NCI-H2107 (cell line): ENCODE data around the gene SLC1A4.
"Not testable (repeated sequence)": the region's sequence is repeated elsewhere in the genome, so short reads cannot be mapped to it uniquely, and the experiment has no call there.

Experiments
- DNase-seq: peaks from one replicate; lab custom pipeline; 2025; lab: John Stamatoyannopoulos, UW

SLC1A4 gene

GRCh38 chr2:64989126-64989981 lies at the start of gene SLC1A4:
Gene SLC1A4, plus strand, starts transcription at chr2:64989399. Its CDS starts 245 bp downstream, at chr2:64989644.
- DNase-seq, result peak; percentile 79

DNA sequence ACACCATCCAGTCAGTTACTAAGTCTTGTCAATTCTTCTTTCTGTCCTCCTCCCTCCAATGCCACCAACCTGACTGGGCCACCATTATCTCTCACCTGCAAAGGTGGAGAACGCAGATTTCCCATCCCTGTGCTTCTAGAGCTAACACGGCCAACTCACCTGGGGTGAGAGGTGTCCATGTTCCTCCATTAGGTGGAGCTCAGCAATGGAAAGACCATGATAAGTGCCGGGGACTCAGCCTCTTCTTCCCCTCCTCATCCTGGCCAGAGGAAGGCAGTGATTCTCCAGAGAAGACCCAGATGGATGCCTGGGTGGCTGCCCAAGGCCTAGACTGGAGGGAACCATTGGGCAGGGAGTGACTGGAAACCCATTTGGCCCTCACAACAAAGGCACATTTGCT lies 48.1 kb upstream of the SLC1A4 start:
- DNase-seq, result no peak

DNA sequence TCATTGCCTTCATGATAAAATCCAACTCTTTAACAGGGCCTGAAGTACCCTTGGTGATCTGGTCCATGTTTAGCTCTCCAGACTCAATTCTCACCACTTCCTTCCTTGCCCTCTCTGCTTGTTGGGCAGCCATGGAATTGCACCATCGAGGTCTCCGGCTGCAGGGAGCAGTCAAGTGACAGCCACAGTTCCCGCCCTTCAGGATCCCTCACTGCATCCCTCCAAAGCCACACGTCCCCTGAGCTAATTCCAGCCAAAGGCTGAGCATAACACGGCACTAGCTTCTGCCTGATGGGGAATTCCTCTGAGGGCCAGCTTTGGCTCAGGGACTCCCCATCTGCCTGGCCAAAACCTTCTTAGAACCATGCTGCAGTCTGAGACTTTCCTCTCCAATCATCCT lies 47.4 kb upstream of the SLC1A4 start:
- DNase-seq, result no peak

- DNase-seq, result no peak
These were observed 46.5 kb upstream of the SLC1A4 start for GRCh38 chr2:64942693-64943092.

GRCh38 chr2:64943387-64944150 lies 45.6 kb upstream of the SLC1A4 start:
- DNase-seq, result no peak

GRCh38 chr2:64944484-64944883 lies 44.7 kb upstream of the SLC1A4 start:
- DNase-seq, result no peak

GRCh38 chr2:64945973-64946768 lies 43.0 kb upstream of the SLC1A4 start:
- DNase-seq, result no peak

DNA sequence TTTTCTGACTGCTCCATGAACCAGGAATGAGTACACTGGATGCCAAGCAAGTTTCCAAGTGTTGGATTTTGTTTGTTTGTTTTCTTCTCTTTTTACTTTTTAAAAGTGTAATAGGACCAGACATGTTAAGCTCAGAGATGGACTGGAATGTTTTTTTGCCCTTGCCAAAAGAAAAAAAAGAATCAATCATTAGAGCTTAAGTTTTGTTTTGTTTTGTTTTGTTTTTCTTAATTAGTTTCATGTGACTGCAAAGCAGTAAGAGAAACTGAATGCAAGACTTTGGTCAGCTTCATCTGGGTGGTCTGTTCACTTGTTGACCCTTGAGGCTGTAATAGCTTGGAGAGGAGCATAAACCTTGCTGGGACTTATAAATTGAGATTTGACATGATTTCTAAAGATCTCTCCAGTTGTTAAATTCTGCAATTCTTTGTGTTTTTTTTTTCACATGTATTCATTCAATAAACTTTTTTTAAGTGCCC lies 42.4 kb upstream of the SLC1A4 start:
- no peak for DNase-seq

DNA sequence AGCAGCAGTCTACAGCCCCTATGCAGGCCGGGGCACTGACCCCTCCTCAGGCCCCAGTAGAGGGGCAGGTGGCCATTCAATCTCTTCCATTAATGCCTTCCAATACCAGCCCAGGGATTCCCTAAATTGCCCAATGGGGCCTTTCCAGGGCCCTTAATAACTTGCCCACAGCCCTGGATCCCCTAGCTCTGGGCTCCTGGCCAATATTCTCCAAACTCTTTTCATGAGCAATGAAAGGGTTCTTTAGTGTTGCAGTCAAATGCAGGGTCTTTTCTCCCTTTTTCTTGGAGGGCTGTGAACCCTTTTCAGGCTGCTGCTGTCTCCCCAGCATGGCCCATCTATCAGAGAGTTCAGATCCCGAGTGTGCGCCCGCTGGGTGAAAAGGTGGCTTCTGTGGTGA lies 41.3 kb upstream of the SLC1A4 start:
- DNase-seq, result no peak

GRCh38 chr2:64950226-64951160 lies 38.7 kb upstream of the SLC1A4 start:
- no peak for DNase-seq

GRCh38 chr2:64951306-64951953 lies 37.8 kb upstream of the SLC1A4 start:
- no peak for DNase-seq

- DNase-seq, result no peak
These were observed 37.1 kb upstream of the SLC1A4 start for GRCh38 chr2:64952096-64952495.

- DNase-seq, result no peak
These were observed 36.4 kb upstream of the SLC1A4 start for GRCh38 chr2:64952511-64953482.

DNA sequence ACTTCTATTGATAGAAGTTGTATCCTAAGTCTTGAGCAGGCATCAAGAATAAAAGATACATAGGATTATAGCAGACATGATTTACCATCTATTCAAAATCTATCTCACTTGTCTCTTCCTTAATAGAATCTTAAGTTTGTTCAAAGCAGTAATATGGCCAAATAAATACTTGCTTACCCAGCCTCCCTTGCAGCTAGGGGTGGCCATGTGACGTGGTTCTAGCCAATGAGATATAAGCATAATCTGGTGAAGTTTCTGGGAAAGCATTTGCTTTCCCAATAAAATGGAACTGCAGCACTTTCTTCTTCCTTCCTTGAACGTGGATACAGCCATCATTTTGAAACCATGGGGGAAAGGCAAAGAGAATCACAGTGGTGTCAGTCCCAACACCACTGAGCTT lies 33.7 kb upstream of the SLC1A4 start:
- DNase-seq, result no peak

GRCh38 chr2:64957109-64957903 lies 31.9 kb upstream of the SLC1A4 start:
- DNase-seq, result no peak

DNA sequence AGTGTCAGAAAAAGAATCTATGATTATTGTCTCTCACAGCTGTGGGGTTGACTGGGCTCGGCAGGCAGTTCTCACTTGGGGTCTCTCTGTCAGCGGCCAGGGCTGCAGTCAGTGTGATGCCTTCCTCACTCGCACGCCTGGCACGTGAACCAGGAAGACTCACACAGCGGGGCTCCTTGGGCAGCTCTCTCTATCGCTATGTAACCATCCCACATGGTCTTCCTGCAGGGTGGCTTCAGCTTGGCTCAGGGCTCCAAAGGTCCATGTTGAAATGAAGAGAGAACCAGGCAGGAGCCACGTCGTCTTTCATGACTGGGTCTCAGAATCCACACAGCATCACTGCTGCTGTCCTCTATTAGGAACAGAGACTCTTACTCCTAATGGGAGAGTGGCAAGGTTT lies 30.6 kb upstream of the SLC1A4 start:
- DNase-seq, result no peak

GRCh38 chr2:64960819-64961218 lies 28.4 kb upstream of the SLC1A4 start:
- no peak for DNase-seq

DNA sequence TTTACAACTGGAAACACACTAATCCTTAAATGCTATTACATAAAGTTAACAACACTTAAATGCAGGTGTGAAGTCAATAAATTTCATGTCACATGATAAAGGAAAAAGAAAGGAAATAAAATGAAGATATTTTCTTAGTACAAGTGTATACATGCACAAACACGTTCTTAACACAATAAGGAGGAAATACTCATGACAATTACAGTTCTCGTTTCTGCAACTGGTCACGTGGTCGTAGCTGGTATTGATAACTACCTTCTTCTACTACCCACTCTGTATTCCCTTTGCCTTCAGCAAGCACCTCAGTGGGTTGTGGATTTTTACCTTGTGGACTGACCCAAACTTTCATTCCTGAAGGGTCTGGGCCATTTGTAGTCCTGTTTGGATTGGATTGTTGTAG lies 26.1 kb upstream of the SLC1A4 start:
- DNase-seq, result not testable (repeated sequence)

DNA sequence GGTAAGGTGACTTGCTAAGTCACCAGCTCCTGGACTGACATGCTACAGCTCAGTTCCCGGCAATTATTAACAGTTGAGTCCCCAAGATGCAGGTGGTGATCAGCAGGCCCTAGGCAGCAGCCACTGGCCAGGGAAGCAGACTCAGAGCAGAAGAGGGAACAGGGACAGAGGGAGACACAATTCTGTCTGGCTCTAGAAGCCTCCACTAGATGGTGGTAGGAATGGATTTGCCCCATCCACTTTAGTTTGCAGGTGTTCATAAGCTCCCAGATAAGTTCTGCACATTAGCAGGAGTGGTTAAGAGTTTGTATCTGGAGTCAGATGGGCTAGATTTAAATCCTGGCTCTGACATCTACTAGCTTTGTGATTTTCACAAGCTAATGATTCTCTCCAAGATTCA lies 25.5 kb upstream of the SLC1A4 start:
- DNase-seq, result no peak
